Esophagus muscularis mucosa (tissue), 4 donors: ENCODE measurements around the gene TMEM14A. TPM values are rescaled to one million over a fixed set of nuclear protein-coding genes. Genes with fewer than 3 reads are reported as not detected.
"Not testable (repeated sequence)": the region's sequence is repeated elsewhere in the genome, so short reads cannot be mapped to it uniquely, and the experiment has no call there.

Source experiments
- DNase-seq: peaks from one replicate; pipeline ENCODE4 v3.0.0-alpha.2; 2017; ENCODE audit errors: extremely low spot score
- H3K27ac ChIP-seq, 4 donors: fragments of 200-600 bp; sonication (generic); replicated peaks in 1 of 4; 1 replicate in 3 of 4; 2 replicates in 1 of 4; pipeline ENCODE4 v1.5.1; 2016 to 2019; ENCODE audit warnings: mild to moderate bottlenecking in 1 of 4
- H3K27me3 ChIP-seq, 4 donors: fragments of 200-600 bp; sonication (generic); one replicate each; pipeline versions ENCODE4 v1.5.1 to v1.6.0; 2016 to 2019
- H3K36me3 ChIP-seq, 4 donors: fragments of 200-600 bp; sonication (generic); one replicate each; pipeline ENCODE4 v1.5.1; 2016 to 2019
- H3K4me1 ChIP-seq, 4 donors: fragments of 200-600 bp; sonication (generic); one replicate each; pipeline ENCODE4 v1.5.1; 2016 to 2019
- H3K4me3 ChIP-seq, 4 donors: fragments of 200-600 bp; sonication (generic); 1 replicate in 2 of 4; 2 replicates in 2 of 4; pipeline ENCODE4 v1.5.1; 2016 to 2019; ENCODE audit warnings: mild to moderate bottlenecking in 4 of 4, moderate library complexity in 1 of 4
- H3K9me3 ChIP-seq, 4 donors: fragments of 200-600 bp; sonication (generic); 1 replicate in 3 of 4; 2 replicates in 1 of 4; pipeline ENCODE4 v1.5.1; 2016 to 2019
- CTCF ChIP-seq, 3 experiments: fragments of 200-600 bp in 2 of 3; fragments of 450-650 bp in 1 of 3; sonication (generic) in 2 of 3; IDR thresholded peaks; one replicate each; pipeline ENCODE4 v1.5.1; 2017 to 2019; ENCODE audit warnings: antibody characterized with exemption in 3 of 3, mild to moderate bottlenecking in 2 of 3, moderate library complexity in 1 of 3
- EP300 ChIP-seq: sonication (generic); formaldehyde crosslinking; IDR thresholded peaks from one replicate; pipeline ENCODE4 v1.6.1; 2017; ENCODE audit warnings: antibody characterized with exemption
- POLR2A ChIP-seq: fragments of 450-650 bp; IDR thresholded peaks from one replicate; pipeline ENCODE4 v1.6.1; 2017; ENCODE audit warnings: antibody characterized with exemption, moderate library complexity, mild to moderate bottlenecking, low read depth
- POLR2AphosphoS5 ChIP-seq, 2 donors: sonication (generic); formaldehyde crosslinking; IDR thresholded peaks; one replicate each; pipeline ENCODE4 v1.6.1; 2017; ENCODE audit warnings: antibody characterized with exemption in 2 of 2
- whole genome bisulfite sequencing: methylation state at CpG from one replicate; pipeline ENCODE4 v1.1.5; 2018; 5-methylcytosine and 5-hydroxymethylcytosine counted together
- intact Hi-C: fragments of 100-400 bp; cut with DNase I; formaldehyde crosslinking; loops from one replicate; pipeline ENCODE4 v1.15.1; 2023
- total RNA-seq, 4 donors: library from RNA; depleted of rRNA; stranded (reverse); fragments of >200 nt; gene quantifications; one replicate each; pipeline versions ENCODE4 v1.1.0 to v1.2.1, GENCODE V29; 2016

Gene TMEM14A
- total RNA-seq, 4 donors from 2014 or later, result 19.2 to 31.1 (median 21.9) TPM

DNA sequence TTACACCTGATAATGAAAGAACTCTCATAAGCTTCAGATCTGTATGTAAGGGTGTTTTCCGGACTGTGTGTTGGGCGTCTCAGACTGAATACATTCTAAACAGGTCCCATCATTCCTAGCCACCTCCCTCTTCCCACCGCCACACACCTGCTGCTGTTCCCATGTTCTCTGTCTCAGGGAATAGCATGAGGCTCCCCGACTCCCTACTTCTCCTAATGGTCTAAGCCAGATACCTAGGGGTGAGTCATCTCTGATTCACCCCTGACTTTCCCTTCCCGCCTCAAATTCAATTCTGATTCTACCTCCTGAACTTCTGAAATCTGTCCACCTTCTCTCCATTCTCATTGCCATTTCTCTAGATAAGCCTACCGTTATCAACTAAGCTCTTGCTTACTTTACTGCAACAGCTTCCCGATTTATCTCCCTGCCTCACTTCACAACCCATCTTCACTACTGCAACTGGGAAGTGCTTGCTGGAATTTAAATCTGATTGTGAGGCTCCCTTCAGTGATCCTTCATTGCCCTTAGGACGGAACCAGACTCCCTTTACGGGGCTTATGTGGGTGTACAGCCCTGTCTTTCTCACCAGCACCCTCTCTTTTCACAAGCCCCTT is 1.6 kb downstream of the TMEM14A start:
- WGBS, result 91% methylated on average over 9 of the region's 9 CpGs
- no peak for DNase-seq
- no peak overlapping the region for H3K4me3 ChIP-seq
- no peaks in the 10 kb centered on the region for H3K9me3 ChIP-seq
- intact Hi-C loops, result no loop called here
- no peak overlapping the region for H3K27ac ChIP-seq
- peaks cover 0 to 14% (median 5%) of the 10 kb centered on the region in 4 donors for H3K36me3 ChIP-seq
- peaks cover 7 to 25% (median 20%) of the 10 kb centered on the region in 4 donors for H3K4me1 ChIP-seq
- TF ChIP-seq CTCF (IDR thresholded peaks at IDR 0.05) (no peak), EP300 (no peak), POLR2AphosphoS5 (IDR thresholded peaks at IDR 0.05) (no peak), POLR2A (no peak)
- H3K27me3 ChIP-seq, result no peaks in the 10 kb centered on the region

- H3K4me1 ChIP-seq, result peaks cover 7 to 25% (median 20%) of the 10 kb centered on the region in 4 donors
- H3K4me3 ChIP-seq, result no peak overlapping the region
- H3K27ac ChIP-seq, result no peak overlapping the region
- 80% methylated on average over 7 of the region's 7 CpGs for WGBS
- DNase-seq, result no peak
- intact Hi-C loops, result no loop called here
- H3K9me3 ChIP-seq, result no peaks in the 10 kb centered on the region
- no peak for TF ChIP-seq CTCF (IDR thresholded peaks at IDR 0.05)
- no peak for TF ChIP-seq POLR2AphosphoS5 (IDR thresholded peaks at IDR 0.05)
- no peak for TF ChIP-seq EP300
- no peak for TF ChIP-seq POLR2A
- no peaks in the 10 kb centered on the region for H3K27me3 ChIP-seq
- peaks cover 0 to 35% (median 9%) of the 10 kb centered on the region in 4 donors for H3K36me3 ChIP-seq
These were observed 3.8 kb downstream of the TMEM14A start for GRCh38 chr6:52674666-52675065.

DNA sequence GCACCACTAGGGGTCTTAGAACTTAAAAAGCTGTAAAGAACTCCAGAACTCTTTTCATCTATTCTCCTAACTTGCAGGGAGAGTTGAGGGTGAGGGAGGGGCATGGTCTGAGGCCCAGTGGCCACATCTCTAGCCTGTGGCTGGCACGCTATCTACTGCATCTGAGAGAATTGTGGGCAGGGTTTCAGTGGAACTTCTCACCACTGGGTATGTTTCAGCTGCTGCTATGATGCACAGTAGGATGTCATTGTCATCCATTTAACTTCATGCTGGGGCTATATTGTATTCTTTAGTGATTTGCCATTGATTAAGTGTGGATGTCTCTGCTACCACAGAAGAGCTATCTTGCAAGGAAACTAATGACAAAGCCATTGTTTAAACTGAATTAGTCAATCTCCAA is 4.5 kb downstream of the TMEM14A start:
- WGBS, result 100% methylated on average over 1 of the region's 1 CpG
- Histone ChIP-seq H3K36me3 (peaks cover 0 to 35% (median 11%) of the 10 kb centered on the region in 4 donors), H3K4me3 (no peak overlapping the region), H3K27ac (no peak overlapping the region), H3K27me3 (no peaks in the 10 kb centered on the region), H3K9me3 (no peaks in the 10 kb centered on the region), H3K4me1 (peaks cover 4 to 24% (median 18%) of the 10 kb centered on the region in 4 donors)
- no peak for DNase-seq
- intact Hi-C loops, result no loop called here
- no peak for TF ChIP-seq EP300
- no peak for TF ChIP-seq CTCF (IDR thresholded peaks at IDR 0.05)
- no peak for TF ChIP-seq POLR2AphosphoS5 (IDR thresholded peaks at IDR 0.05)
- TF ChIP-seq POLR2A, result no peak

GRCh38 chr6:52676631-52677030 is 5.7 kb downstream of the TMEM14A start:
- H3K27me3 ChIP-seq, H3K4me3 ChIP-seq, H3K27ac ChIP-seq, H3K9me3 ChIP-seq, intact Hi-C loops, DNase-seq: not testable (repeated sequence)
- Histone ChIP-seq H3K36me3 (peaks cover 0 to 39% (median 11%) of the 10 kb centered on the region in 4 donors), H3K4me1 (peaks cover 0 to 14% (median 7%) of the 10 kb centered on the region in 4 donors)
- 73% methylated on average over 8 of the region's 8 CpGs for WGBS

DNA sequence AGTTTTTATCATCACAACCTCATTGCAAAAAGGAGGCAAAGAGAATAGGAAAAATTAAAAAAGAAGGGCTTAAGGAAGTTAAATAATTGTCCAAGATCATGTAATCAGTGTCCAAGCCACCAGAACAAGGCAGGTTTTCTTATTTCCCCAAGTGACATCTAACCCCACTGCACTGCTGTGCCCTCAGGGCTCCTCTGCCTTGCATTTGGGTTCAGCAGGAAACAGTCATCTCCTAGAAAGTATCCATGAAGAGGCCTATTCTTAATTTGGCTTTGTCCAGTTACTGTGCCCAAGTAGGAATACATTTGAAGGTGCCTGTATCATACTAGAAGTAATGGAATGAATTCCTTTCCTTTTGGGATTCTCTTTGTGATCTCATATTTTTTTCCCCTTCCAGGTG is 10.5 kb downstream of the TMEM14A start:
- Histone ChIP-seq H3K9me3 (no peaks in the 10 kb centered on the region), H3K4me3 (no peak overlapping the region), H3K36me3 (peaks cover 0 to 63% (median 26%) of the 10 kb centered on the region in 4 donors), H3K4me1 (no peaks in the 10 kb centered on the region), H3K27ac (no peak overlapping the region), H3K27me3 (no peaks in the 10 kb centered on the region)
- intact Hi-C loops, result no loop called here
- no peak for DNase-seq
- no peak for TF ChIP-seq CTCF (IDR thresholded peaks at IDR 0.05)
- TF ChIP-seq POLR2A, result no peak
- TF ChIP-seq EP300, result no peak
- TF ChIP-seq POLR2AphosphoS5 (IDR thresholded peaks at IDR 0.05), result no peak
